ENCODE results near the gene SNUPN.

DNA sequence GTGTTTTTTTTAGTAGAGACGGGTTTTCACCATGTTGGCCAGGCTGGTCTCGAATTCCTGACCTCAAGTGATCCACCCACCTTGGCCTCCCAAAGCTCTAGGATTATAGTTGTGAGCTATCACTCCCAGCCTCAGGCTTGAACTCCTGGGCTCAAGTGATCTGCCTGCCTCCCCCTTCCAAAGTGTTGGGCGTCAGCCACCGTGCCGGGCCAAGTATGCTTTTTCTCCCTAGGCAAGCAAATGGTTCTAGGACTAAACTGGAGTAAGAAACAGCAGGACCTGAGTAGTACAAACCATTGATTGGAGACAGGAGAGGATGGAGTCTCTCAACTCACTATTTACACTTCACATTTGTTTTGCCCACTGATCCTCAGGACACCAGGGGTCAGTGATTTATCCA, 41.8 kb downstream of the SNUPN start:
- TF ChIP-seq, protein P1, sequence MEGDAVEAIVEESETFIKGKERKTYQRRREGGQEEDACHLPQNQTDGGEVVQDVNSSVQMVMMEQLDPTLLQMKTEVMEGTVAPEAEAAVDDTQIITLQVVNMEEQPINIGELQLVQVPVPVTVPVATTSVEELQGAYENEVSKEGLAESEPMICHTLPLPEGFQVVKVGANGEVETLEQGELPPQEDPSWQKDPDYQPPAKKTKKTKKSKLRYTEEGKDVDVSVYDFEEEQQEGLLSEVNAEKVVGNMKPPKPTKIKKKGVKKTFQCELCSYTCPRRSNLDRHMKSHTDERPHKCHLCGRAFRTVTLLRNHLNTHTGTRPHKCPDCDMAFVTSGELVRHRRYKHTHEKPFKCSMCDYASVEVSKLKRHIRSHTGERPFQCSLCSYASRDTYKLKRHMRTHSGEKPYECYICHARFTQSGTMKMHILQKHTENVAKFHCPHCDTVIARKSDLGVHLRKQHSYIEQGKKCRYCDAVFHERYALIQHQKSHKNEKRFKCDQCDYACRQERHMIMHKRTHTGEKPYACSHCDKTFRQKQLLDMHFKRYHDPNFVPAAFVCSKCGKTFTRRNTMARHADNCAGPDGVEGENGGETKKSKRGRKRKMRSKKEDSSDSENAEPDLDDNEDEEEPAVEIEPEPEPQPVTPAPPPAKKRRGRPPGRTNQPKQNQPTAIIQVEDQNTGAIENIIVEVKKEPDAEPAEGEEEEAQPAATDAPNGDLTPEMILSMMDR (conservative IDR thresholded peaks at IDR 0.05; ENCODE audit: low read depth, low read length), result no peak
- TF ChIP-seq EZH2 (IDR thresholded peaks at IDR 0.05; ENCODE audit: borderline replicate concordance, low read depth, low read length, poor library complexity, severe bottlenecking), result no peak

Data from A673 (cell line).